GM12874 (cell line): Measurements from ENCODE around the gene CSNK2A1.

Experiments used
- TF ChIP-seq, protein P1 (sequence below): IDR thresholded peaks from 2 replicates; pipeline ENCODE4 v1.5.1; 2011; ENCODE audit warnings: low read depth, mild to moderate bottlenecking, control low read depth, low read length, moderate library complexity; ENCODE audit not compliant: insufficient read depth

CSNK2A1 gene

DNA sequence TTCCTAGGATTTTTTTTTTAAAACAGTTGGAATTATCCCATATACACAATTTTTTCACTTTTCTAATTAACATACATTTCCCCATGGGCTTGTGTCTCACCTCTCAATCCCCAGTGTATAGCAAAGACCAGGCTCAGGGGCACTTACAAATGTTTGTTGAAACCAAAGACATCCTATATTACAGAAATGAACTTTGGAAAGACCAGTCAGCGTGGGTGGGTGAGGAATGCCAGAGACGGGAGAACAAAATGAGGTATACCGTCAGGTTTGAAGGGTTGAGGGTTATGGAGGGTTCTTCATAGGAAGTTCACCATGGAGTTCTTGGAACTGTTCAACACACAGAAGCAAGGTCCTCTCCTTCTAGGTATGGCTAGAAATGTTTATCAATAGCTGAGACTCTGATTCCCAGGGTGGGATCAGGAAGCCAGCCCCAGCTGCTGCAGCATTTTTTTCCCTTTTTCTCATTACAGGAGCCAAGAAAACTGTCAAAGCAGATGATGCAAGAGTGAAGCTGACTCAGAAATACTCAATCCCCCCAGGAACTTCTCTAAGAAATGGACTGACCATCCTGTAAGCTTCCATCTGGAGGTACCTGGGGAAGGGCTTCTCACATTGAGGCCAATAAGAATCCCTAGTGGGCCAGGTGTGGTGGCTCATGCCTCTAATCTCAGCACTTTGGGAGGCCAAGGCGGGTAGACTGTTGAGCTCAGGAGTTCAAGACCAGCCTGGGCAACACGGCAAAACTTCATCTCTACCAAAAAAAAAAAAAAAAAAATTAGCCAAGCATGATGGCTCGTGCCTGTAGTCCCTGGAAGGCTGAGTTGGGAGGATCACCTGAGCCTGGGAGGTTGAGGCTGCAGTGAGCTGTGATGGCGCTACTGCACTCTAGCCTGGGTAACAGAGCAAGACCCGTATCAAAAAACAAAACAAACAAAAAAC, 65.3 kb downstream of the CSNK2A1 start:
- TF ChIP-seq, protein P1, sequence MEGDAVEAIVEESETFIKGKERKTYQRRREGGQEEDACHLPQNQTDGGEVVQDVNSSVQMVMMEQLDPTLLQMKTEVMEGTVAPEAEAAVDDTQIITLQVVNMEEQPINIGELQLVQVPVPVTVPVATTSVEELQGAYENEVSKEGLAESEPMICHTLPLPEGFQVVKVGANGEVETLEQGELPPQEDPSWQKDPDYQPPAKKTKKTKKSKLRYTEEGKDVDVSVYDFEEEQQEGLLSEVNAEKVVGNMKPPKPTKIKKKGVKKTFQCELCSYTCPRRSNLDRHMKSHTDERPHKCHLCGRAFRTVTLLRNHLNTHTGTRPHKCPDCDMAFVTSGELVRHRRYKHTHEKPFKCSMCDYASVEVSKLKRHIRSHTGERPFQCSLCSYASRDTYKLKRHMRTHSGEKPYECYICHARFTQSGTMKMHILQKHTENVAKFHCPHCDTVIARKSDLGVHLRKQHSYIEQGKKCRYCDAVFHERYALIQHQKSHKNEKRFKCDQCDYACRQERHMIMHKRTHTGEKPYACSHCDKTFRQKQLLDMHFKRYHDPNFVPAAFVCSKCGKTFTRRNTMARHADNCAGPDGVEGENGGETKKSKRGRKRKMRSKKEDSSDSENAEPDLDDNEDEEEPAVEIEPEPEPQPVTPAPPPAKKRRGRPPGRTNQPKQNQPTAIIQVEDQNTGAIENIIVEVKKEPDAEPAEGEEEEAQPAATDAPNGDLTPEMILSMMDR, result no peak

DNA sequence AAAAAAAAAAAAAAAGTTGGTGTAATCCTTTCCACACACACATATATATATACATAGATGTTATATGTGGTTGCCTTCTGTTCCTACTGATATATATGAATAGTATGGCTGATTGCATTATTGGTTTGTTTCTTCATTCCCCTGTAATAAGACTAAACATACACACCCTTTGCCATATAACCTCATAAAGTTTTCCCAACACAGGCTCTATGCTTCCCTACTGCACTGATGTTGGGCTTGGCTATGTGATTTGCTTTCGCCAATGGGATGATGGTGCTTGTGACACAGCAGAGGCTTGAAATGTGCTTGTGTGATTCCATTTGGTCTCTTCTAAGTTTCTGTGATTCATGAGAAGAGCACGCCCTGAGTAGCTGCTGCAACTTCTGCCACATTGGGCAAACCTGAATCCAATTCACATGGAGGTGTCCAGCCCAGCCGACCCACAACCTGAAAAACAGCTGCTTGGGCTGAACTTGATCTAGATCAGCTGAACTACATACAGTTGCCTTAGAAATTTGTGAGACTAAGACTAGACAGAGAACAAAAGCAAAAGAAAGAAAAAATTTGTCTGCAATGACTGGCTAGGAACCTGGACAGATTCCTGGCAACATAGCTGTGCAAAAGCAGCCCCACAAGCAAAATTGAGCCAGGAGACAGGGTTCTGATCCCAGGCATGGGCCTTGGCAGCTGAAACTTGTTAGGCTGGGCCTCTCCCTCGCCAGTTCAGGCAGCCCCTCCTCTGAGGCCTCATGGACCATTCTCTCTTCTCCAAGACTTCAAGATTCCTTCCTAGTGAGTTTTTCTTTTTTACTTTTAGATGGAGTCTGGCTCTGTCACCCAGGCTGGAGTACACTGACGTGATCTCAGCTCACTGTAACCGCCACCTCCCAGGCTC, 67.9 kb downstream of the CSNK2A1 start:
- TF ChIP-seq, protein P1, result no peak

DNA sequence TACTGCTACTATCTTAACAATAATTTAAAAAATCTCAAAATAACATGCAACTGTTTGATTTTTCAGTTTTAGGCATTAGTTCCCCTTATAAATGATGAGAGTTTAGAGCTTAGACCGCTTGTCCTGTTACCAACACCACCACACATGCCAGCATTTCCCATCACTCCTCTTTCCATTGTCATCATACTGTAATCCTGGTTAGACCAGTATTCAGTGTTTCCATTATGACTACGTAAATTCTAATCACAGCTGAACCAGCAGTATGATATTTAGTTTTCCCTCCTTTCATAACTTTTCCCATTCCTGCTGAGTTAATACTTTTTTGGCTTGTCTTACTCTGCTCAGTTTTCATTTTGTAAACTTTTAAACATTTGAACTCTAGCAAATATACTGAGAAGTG, 69.0 kb downstream of the CSNK2A1 start:
- TF ChIP-seq, protein P1, result no peak

DNA sequence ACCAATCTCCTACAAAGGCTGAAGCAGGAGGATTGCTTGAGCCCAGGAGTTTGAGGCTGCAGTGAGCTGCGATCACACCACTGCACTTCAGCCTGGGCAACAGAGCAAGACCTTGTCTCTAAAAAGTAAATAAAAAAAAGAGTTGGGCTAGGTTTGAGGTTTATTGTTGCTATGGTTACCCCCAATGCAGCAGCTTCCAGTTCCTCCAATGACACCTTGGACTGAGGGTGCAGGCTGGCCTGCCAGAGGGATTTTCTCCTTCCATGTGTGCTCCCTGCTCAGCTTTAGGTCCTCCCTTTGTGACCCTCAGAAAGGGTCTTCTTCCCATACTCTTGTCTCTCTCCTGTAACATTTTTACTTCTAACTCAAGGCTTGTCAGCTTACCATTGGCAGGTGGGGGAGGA, 70.7 kb downstream of the CSNK2A1 start:
- TF ChIP-seq, protein P1, result no peak

DNA sequence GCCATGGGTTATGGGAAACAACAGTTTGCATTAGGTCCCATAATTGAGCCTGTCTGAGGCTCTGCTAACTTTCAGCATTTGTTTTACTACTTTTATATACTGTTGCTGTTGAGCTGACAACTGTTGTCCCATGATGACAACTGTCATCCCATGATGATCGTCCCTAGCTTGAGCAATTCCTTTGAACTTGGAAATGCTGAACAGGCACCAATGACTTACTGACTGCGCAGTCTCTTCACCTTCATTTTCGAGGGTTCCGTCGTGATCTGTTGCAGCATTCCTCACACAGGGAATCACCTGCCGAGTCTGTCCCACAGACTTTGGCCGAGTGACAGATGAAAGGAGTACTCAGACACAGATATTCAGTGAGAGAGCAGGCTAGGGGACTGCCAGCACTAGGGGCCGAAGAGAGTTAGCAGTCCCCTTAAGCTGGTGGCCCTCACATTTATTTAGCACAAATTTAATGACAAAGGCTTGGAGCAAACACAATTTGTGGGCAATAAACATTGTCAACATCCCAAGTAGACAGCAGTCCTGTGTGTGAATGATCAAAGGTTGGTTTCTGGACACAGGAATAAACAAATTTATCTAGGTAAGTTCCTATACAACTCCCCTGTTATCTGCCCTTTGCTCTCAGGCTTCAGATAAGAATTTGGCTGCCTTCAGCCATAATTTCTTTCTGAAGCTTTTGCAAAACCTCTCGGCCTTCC, 71.3 kb downstream of the CSNK2A1 start:
- TF ChIP-seq, protein P1, result no peak

DNA sequence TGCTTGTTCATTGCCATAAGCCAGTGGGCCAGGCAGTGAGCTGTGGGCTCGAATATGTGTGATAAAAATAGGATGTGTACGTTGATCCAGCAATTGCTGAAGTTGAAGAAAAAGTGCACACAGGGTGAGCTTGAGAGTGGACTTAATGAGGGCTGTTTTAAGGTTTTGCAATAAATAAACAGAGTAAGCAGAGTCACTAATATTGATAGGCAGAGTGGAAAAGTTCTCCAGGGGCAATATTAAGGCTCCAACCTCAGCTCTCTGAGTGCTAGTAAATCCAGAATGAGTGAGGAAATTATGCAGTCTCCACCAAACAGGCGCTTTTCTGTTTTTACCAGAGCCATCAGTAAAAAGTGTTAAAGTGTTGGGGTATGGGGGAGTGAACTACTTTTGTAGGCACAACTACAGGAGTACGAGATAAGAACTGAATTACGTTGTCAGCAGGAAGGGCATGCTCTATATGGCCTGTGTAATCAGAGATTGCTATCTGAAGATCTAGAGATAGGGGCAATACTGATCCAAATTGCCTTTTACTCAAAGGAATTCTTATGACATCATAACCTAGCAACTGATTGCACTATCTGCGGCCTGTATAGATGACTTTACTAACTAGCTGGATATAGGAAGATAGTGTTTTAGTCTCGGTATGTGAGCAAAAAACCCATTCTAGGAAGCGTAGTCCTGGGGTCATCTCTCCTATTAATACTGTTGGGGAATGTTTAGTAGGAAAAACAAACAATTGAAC, 73.7 kb downstream of the CSNK2A1 start:
- TF ChIP-seq, protein P1, result no peak
